ENCODE data around the gene TTLL5.

TTLL5 gene

DNA sequence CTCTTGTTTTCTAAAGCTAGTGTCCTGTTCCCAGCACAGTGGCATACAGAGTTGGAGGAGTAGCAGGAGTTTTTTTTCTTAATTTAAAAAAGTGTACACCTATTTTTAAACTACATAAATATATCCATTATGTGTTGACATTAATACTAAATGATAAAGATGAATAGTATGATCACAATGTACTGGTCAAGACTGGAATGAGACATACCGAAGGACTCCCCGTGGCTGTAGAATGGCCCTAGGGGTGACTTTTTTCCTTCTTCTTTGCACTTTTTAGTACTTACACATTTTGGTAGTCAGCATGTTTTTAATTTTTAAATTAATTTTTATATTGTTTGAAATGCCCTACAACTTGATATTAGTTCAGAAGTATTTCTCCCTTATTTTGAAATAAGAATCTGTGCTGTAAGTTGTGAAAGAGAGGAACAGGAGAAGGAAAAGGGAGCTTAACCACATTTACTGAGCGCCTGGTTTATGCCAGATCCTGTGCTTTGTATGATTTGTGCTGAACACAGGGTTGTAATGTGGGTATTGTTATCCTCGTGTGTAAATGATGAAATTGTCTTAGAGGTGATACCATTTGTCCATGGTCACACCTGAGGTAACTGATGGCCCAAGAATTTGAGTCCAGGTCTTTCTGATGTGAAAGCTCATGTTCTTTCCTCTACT is 184.2 kb downstream of the TTLL5 start:
- no peak for TF ChIP-seq GATA3 (IDR thresholded peaks at IDR 0.05; ENCODE audit: low read depth, low read length)
- TF ChIP-seq GATA2 (IDR thresholded peaks at IDR 0.05; ENCODE audit: low read depth, low read length) = no peak

DNA sequence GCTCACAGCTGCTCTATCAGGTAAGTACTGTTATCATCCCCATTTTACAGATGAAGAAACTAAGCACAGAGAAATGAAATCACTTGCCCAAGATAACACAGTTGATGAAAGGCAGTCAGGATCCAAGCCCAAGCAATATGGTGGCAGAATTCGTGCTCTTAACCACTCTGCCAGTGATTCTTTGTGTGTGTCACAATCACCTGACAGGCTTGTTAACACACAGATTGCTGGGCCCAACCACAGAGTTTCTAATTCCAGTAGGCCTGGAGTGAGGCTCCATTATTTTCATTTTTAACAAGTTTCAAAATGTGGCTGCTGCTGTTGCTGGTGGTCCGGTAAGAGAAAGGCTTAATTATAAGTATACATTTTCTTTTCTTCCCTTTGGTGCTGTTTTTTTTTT is 186.5 kb downstream of the TTLL5 start:
- no peak for TF ChIP-seq GATA3 (IDR thresholded peaks at IDR 0.05; ENCODE audit: low read depth, low read length)
- TF ChIP-seq GATA2 (IDR thresholded peaks at IDR 0.05; ENCODE audit: low read depth, low read length) = no peak

DNA sequence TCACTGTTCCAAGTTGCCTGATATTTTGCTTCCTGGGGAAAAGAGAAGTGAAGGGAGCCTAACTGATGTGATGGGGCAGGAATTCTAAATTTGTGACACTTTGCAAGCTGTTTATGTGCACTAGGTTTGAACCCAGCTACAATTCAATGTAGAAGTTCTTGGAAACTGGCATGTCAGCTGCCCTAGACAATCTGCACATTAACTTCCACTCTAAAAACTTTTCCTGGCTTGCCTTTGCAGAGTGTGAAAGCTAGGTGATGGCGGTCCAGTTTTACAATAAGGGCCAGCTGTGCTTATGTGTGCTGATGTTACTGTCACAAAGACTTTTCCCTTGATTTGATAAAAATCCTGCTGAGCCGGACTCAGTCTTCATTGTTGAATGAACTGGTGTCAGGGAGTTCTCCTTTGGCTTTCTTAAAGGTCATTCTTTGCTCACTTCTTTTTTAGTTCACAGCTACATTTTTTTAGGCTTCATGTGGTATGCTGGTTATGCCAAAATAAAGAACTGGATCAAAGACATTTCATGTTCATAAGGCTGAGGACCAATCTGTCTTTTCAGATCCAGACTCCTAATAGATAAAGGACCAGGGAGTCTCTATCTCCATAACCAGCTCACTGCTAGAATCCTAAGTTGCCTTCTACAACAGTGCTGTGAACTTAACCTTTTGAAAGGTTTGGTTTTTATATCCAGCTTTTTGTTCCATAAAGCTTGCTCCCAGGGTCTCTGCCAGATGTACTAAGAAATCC is 187.3 kb downstream of the TTLL5 start:
- TF ChIP-seq GATA2 (IDR thresholded peaks at IDR 0.05; ENCODE audit: low read depth, low read length) (no peak), GATA3 (IDR thresholded peaks at IDR 0.05; ENCODE audit: low read depth, low read length) (no peak)

DNA sequence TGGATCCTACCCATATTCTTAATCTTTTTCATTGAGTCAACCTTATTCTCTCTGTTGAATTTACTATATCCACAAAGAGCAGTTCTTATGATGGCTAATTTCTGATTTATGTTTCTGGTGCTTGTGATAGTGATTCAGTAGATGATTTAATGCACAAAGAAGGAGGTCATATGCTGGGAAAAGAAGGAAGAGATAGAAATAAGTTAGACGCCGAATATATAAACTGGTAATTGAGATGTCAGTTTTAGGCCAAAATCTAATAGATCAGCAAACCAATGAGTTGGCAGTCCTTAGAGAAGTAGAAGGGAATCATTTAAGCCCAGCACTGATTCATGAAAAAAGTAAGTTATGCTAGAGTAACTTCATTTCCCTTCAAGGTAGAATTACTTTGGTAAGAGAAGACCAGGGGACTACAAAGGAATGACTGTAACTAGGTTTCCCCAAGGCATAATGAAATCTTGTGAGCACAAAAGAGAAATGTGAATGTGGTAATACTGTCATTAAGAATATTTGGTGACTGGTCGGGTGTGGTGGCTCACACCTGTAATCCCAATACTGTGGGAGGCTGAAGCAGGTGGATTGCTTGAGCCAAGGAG is 188.4 kb downstream of the TTLL5 start:
- TF ChIP-seq GATA2 (IDR thresholded peaks at IDR 0.05; ENCODE audit: low read depth, low read length) (no peak), GATA3 (IDR thresholded peaks at IDR 0.05; ENCODE audit: low read depth, low read length) (no peak)

DNA sequence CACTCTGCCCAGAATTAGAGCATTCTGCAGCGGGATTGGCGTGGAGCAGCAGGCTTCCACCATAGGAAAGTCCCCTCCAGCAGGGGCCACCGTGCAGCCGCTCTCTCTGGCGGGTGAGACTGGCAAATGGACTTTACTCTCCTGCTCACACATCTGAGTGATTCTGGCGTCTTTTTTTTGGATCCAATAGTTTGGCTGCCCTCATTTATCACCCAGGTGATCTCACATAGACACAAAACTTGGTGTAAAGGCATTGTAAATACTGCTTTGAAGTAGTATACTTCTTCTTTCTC is 190.5 kb downstream of the TTLL5 start:
- TF ChIP-seq GATA2 (IDR thresholded peaks at IDR 0.05; ENCODE audit: low read depth, low read length) (no peak), GATA3 (IDR thresholded peaks at IDR 0.05; ENCODE audit: low read depth, low read length) (no peak)

DNA sequence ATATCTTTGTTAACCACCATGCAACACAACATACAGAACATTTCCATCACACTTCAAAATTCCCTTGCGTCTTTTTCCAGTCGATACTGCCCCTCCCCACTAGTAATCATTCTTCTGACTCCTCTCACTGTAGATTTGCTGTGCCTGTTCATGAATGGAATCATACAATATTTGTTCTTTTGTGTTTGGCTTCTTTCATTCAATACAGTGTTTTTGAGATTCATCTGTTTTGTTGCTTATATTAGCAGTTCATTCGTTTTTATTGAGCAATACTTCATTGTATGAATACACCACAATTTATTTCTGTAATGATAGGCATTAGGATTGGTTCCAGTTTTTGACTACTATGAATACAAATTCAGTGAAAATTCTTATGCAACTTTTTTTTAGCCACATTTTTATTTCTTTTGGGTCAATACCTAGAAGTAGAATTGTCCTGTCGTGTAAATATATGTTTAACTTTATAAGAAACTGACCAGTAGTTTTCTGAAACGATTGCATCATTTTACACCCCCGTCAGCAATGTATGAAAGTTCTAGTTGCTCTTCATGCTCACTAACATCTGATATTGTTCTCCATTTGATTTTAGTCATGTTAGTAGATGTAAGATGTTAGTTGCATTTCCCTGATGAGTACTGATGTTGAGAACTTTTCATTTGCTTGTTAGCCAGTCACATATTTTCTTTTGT is 193.2 kb downstream of the TTLL5 start:
- no peak for TF ChIP-seq GATA3 (IDR thresholded peaks at IDR 0.05; ENCODE audit: low read depth, low read length)
- no peak for TF ChIP-seq GATA2 (IDR thresholded peaks at IDR 0.05; ENCODE audit: low read depth, low read length)

DNA sequence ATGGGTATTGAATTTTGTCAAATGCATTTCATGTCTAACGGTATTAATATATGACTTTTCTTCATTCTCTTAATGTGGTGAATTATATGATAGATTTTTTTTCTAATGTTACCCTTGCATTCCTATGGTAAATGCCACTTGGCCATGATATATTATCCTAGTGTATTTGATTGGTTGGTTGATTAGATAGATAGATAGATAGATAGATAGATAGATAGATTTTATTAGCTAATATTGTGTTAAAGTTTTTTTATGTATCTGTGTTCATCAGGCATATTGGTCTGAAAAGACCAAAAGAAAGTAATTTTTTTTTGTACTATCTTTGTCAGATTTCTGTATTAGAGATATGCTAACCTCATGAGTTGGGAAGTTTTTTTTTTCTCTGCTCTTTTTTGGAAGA is 196.2 kb downstream of the TTLL5 start:
- TF ChIP-seq GATA2 (IDR thresholded peaks at IDR 0.05; ENCODE audit: low read depth, low read length) = no peak
- TF ChIP-seq GATA3 (IDR thresholded peaks at IDR 0.05; ENCODE audit: low read depth, low read length) = no peak

DNA sequence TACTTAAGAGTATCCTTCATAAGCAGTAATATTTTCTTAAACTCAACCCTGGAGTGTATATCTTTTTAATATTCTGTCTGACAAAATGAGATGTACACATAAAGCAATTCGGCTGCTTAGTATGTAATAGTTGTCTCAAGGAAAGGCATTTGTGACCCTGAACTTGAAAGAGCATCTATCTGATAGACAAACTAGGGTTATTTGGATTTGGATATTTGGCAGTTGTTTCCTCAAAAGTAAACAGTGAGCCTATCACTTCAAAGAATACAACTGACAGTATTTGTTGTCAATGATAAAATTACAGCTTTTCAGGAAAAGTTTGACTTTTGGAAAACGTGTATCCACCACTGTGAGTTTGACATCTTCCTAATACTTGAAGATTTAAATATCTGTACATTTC is 197.3 kb downstream of the TTLL5 start:
- no peak for TF ChIP-seq GATA2 (IDR thresholded peaks at IDR 0.05; ENCODE audit: low read depth, low read length)

DNA sequence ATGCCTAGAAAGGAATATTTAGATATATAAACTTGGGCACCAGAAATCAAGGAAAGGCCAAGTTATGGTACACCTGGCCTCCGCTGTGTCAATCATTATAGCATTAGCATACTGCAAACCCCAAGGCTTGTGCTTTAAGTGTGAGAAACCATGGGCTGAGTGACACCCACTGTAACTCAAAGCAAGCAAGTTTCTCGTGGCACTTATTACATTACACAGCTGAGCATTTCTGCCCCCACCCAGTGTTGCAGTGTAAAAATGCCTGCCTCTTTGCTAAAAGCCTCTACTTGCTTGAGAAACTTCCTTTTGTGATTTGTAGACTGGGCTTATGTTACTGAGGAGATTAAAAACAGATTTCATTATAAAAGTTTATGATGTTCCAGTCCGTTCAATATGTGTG is 198.7 kb downstream of the TTLL5 start:
- TF ChIP-seq GATA2 (IDR thresholded peaks at IDR 0.05; ENCODE audit: low read depth, low read length) = no peak
- TF ChIP-seq GATA3 (IDR thresholded peaks at IDR 0.05; ENCODE audit: low read depth, low read length) = no peak

DNA sequence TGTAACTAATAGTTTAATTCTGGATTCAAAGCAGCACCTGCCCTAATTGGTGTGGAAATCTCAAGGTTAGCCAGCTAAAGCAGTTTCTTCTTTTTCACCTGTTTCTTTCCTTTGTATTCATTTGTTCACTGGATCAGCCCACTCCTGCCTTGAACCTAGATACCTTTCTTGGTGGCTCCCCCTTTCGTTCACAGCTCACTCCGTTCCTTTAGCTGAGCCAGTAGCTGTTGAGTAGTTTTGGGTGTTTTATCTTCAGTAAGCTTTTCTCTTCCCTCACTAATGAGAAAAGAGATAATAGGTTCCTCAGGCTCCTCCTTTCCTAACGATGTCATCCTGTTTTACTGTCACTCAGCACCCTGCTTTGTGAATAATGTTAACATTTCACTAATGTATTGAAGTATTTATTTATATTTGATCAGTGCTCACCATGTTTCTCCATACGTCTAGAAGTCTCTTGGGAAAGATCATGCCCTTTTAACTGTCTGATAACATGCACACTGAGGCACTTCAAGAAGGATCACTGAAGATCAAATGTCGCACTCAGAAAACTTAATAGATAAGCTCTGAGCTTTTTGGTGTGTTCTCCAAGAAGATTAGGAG is 199.6 kb downstream of the TTLL5 start:
- TF ChIP-seq GATA2 (IDR thresholded peaks at IDR 0.05; ENCODE audit: low read depth, low read length) (no peak), GATA3 (IDR thresholded peaks at IDR 0.05; ENCODE audit: low read depth, low read length) (no peak)

DNA sequence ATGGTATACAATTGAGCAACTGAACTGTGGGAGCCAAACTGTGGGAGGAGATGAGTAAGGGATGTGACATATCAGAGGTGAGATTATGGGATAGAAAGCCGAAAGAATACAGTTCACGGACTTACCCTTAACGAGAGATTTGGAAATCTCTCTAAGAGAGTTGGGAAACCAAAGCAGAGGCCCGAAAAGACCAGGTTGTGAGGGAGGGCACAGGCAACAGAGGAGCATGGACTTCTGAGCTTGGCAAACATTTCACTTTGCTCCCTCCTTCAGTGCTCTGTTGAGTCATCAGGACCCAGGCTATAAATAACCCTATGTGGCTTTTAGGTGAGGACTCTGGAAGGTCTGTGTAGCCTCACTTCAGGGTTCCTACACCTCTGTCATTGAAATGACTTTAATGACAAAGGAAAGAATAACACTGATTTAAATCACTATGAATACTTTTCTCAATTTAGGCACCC is 200.1 kb downstream of the TTLL5 start:
- TF ChIP-seq GATA2 (IDR thresholded peaks at IDR 0.05; ENCODE audit: low read depth, low read length) (no peak), GATA3 (IDR thresholded peaks at IDR 0.05; ENCODE audit: low read depth, low read length) (no peak)

DNA sequence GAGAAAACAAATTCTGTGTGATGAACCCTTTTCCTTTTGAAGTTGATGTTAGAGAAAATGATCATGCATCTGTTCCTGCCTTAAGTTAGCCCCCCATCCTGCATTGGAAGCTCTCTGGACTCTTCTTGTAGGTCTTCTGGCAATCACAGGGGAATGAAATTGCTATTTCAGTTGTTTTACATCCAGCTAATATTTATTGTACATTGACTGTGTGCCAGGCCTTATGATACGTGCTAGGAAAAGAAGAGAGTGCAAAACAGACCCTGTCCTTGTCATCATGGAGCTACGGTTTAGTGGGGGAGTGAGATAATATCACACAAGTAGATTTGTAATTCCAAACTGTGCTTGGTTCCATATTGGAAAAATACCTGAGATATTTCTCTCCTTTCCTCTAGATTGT is 202.2 kb downstream of the TTLL5 start:
- TF ChIP-seq GATA3 (IDR thresholded peaks at IDR 0.05; ENCODE audit: low read depth, low read length) (no peak), GATA2 (IDR thresholded peaks at IDR 0.05; ENCODE audit: low read depth, low read length) (no peak)

DNA sequence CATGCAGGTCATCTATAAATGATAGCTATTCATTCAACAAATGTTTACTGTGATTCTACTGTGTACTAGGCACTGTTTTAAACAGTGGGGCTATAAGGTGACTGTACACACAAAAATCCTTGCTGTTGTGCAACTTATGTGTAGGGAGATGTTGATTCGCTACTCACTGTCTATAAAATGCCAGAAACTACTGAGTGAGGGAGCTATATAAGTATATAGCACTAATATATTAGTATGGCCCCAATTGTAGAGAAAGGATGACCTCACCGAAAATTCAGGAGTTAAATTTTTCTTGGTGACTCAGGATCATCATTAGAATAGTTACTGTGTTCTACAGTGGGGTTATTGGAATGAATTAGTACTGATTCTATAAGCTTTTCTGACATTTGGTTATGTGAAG is 203.3 kb downstream of the TTLL5 start:
- TF ChIP-seq GATA2 (IDR thresholded peaks at IDR 0.05; ENCODE audit: low read depth, low read length) (no peak), GATA3 (IDR thresholded peaks at IDR 0.05; ENCODE audit: low read depth, low read length) (no peak)

DNA sequence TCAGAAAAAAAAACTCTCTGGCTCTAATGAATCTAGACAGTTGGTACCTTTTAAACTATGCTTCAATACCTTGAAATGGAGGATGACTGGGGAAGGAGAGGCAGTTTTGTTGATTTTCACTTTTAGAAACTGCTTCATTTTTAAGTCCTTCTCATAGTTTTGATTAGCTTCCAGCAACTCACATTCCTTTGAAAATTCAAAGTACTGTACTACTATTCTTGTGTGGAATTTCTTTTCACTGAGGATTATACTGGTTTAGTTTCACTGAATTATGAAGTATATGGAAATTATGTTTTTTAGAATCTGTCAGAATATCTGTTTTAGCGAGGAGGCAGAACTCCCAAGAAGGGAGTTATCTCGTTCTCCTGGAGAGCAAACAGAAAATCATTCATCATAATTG is 204.5 kb downstream of the TTLL5 start:
- TF ChIP-seq GATA2 (IDR thresholded peaks at IDR 0.05; ENCODE audit: low read depth, low read length) = no peak
- TF ChIP-seq GATA3 (IDR thresholded peaks at IDR 0.05; ENCODE audit: low read depth, low read length) = no peak
